GM23248 (cell line): ENCODE data around the gene TNFAIP1. TPM values are rescaled to one million over a fixed set of nuclear protein-coding genes. Genes with fewer than 3 reads are reported as not detected.
"Not testable (repeated sequence)": the region's sequence is repeated elsewhere in the genome, so short reads cannot be mapped to it uniquely, and the experiment has no call there.

Experiments
- DNase-seq: peaks from one replicate; pipeline ENCODE4 v3.0.0-alpha.2; 2015
- H2AFZ ChIP-seq: fragments of 200-600 bp; sonication (generic); 2 replicates; pipeline ENCODE4 v1.6.1; 2016; ENCODE audit warnings: antibody characterized with exemption
- H3F3A ChIP-seq: fragments of 200-600 bp; sonication (generic); 2 replicates; pipeline ENCODE4 v1.6.1; 2016; ENCODE audit warnings: mild to moderate bottlenecking, antibody characterized with exemption, mixed run types; ENCODE audit not compliant: insufficient read depth
- H3K27ac ChIP-seq: fragments of 200-600 bp; sonication (generic); 2 replicates; pipeline ENCODE4 v1.5.1; 2016; ENCODE audit warnings: mild to moderate bottlenecking
- H3K27me3 ChIP-seq: fragments of 200-600 bp; sonication (generic); replicated peaks from 2 replicates; pipeline ENCODE4 v1.6.1; 2016; ENCODE audit warnings: mild to moderate bottlenecking; ENCODE audit not compliant: insufficient read depth
- H3K36me3 ChIP-seq: fragments of 200-600 bp; sonication (generic); 2 replicates; pipeline ENCODE4 v1.6.1; 2016; ENCODE audit warnings: low read depth, mild to moderate bottlenecking
- H3K4me1 ChIP-seq: fragments of 200-600 bp; sonication (generic); 2 replicates; pipeline ENCODE4 v1.6.1; 2016; ENCODE audit warnings: mild to moderate bottlenecking; ENCODE audit not compliant: insufficient read depth
- H3K4me2 ChIP-seq: fragments of 200-600 bp; sonication (generic); one replicate; pipeline ENCODE4 v1.6.1; 2016; ENCODE audit warnings: mild to moderate bottlenecking; ENCODE audit not compliant: unreplicated experiment
- H3K4me3 ChIP-seq: fragments of 200-600 bp; sonication (generic); 2 replicates; pipeline ENCODE4 v1.5.1; 2016; ENCODE audit warnings: mild to moderate bottlenecking
- H3K79me2 ChIP-seq: fragments of 200-600 bp; sonication (generic); 2 replicates; pipeline ENCODE4 v1.6.1; 2016; ENCODE audit warnings: mild to moderate bottlenecking; ENCODE audit not compliant: insufficient read depth
- H3K9ac ChIP-seq: fragments of 200-600 bp; sonication (generic); 2 replicates; pipeline ENCODE4 v1.6.1; 2016; ENCODE audit warnings: mild to moderate bottlenecking
- H3K9me2 ChIP-seq: fragments of 200-600 bp; sonication (generic); 2 replicates; pipeline ENCODE4 v1.6.1; 2016; ENCODE audit warnings: mixed run types, mild to moderate bottlenecking, moderate library complexity; ENCODE audit not compliant: insufficient read depth
- H3K9me3 ChIP-seq: fragments of 200-600 bp; sonication (generic); one replicate; pipeline ENCODE4 v1.6.1; 2017; ENCODE audit warnings: low read depth
- H4K20me1 ChIP-seq: fragments of 200-600 bp; sonication (generic); 2 replicates; pipeline ENCODE4 v1.6.0; 2016; ENCODE audit not compliant: insufficient read depth
- EZH2 ChIP-seq: fragments of 200-600 bp; sonication (generic); IDR thresholded peaks from 2 replicates; pipeline ENCODE4 v1.6.1; 2018; ENCODE audit warnings: antibody characterized with exemption, mild to moderate bottlenecking; ENCODE audit not compliant: insufficient read depth, poor library complexity, severe bottlenecking
- EZH2phosphoT487 ChIP-seq: fragments of 200-600 bp; sonication (generic); IDR thresholded peaks from 2 replicates; pipeline ENCODE4 v1.6.1; 2018; ENCODE audit warnings: antibody characterized with exemption, moderate library complexity, mild to moderate bottlenecking, low read depth; ENCODE audit not compliant: insufficient read depth
- WGBS, 2 experiments: methylation state at CpG; one replicate each; pipeline ENCODE4 v1.1.6; 2015 to 2017; ENCODE audit warnings: low lambda C conversion rate in 2 of 2, low coverage in 1 of 2; ENCODE audit errors: missing lambda C conversion rate in 2 of 2; 5-methylcytosine and 5-hydroxymethylcytosine counted together
- in situ Hi-C: fragments of 300-500 bp; cut with MboI; formaldehyde crosslinking; loops from 2 replicates; pipeline ENCODE4 v1.15.0; 2020
- polyA plus RNA-seq: library from polyadenylated mRNA; unstranded; fragments of >200 nt; fragmentation: Nextera tagmentation; extraction: Ambion mirVana; gene quantifications from 2 replicates; pipeline ENCODE4 v1.2.1, GENCODE V29; 2016
- total RNA-seq: library from RNA; depleted of rRNA; stranded (reverse); fragments of >200 nt; shearing (Covaris generic); gene quantifications from 2 replicates; pipeline ENCODE4 v1.2.3, GENCODE V29; 2014

Gene TNFAIP1
- total and polyA plus RNA-seq, 2 experiments from 2014 or later, result 47.7 to 53.7 TPM

DNA sequence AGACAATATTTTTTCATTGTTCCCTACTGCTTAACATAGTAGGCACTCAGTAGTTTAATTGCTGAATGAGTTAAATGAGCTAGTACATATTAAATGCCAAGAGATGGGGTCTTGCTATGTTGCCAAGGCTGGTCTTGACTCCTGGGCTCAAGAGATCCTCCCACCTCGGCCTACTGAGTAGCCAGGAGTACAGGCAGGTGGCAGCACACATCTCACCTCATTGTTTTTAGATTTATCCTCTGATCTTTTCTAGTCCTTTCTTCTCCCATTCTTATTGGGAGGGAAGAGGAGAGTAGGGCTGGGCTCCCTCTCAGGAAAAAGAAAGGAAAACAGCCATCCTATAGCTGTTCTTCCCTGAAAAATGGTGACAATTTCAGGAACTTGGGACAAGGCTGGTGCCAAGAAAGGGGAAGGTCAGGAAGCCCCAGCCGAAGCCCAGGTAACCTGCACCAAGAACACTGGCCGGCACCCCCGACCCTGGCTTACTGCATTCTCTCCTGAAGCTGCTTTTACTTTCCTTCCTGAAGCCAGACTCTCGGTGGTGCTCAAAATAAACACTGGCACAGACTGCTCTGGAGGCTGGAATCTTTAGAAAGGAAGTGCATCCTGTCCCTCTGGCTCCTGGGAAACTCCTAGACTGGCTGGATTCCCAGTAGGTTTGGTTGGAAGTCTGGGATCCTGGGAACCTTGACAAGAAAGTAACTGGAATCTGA is 2.7 kb downstream of the TNFAIP1 start:
- TF ChIP-seq EZH2 (no peak), EZH2phosphoT487 (no peak)
- Histone ChIP-seq H3K9me2 (no peaks in the 10 kb centered on the region), H2AFZ (no peak overlapping the region), H3K4me1 (peaks cover 34% of the 10 kb centered on the region), H3K36me3 (peaks cover 26% of the 10 kb centered on the region), H3K79me2 (peaks cover 77% of the 10 kb centered on the region), H3K9me3 (no peaks in the 10 kb centered on the region), H3K27me3 (no peaks in the 10 kb centered on the region), H3F3A (peaks cover 21% of the 10 kb centered on the region), H4K20me1 (no peaks in the 10 kb centered on the region; the same call in 1 of the 2 replicates), H3K27ac (peak overlapping the region; percentile 15; the same call in 1 of the 2 replicates), H3K9ac (no peak overlapping the region), H3K4me3 (no peak overlapping the region), H3K4me2 (no peak overlapping the region)
- DNase-seq, result peak; percentile 31
- in situ Hi-C loops, result no loop called here
- 76 to 84% methylated on average over 5 of the region's 5 CpGs for WGBS, 2 experiments

- H3K9me3 ChIP-seq, in situ Hi-C loops, H3K9ac ChIP-seq, H4K20me1 ChIP-seq, H3K4me3 ChIP-seq, H3K4me2 ChIP-seq, H2AFZ ChIP-seq, DNase-seq, H3K27me3 ChIP-seq, H3K9me2 ChIP-seq: not testable (repeated sequence)
- 85 to 96% methylated on average over 8 of the region's 8 CpGs for WGBS, 2 experiments
- H3K36me3 ChIP-seq, result peaks cover 26% of the 10 kb centered on the region
- peaks cover 21% of the 10 kb centered on the region for H3F3A ChIP-seq
- H3K4me1 ChIP-seq, result peaks cover 29% of the 10 kb centered on the region
- peak overlapping the region; percentile 15; the same call in 1 of the 2 replicates for H3K27ac ChIP-seq
- peaks cover 71% of the 10 kb centered on the region for H3K79me2 ChIP-seq
These were observed 3.2 kb downstream of the TNFAIP1 start for GRCh38 chr17:28338769-28339212.

GRCh38 chr17:28339431-28339830 is 3.9 kb downstream of the TNFAIP1 start:
- Histone ChIP-seq H3K36me3 (peaks cover 26% of the 10 kb centered on the region), H3K27ac (no peak overlapping the region), H3K4me3 (no peak overlapping the region), H3K4me1 (peaks cover 22% of the 10 kb centered on the region), H3K79me2 (peaks cover 64% of the 10 kb centered on the region), H3K9ac (no peak overlapping the region), H3K9me2 (no peaks in the 10 kb centered on the region), H3K27me3 (no peaks in the 10 kb centered on the region), H3K4me2 (no peak overlapping the region), H3F3A (peaks cover 16% of the 10 kb centered on the region), H4K20me1 (no peaks in the 10 kb centered on the region; the same call in 1 of the 2 replicates), H2AFZ (no peak overlapping the region), H3K9me3 (no peaks in the 10 kb centered on the region)
- in situ Hi-C loops, result no loop called here
- 91 to 93% methylated on average over 15 of the region's 15 CpGs for WGBS, 2 experiments
- DNase-seq, result no peak
- TF ChIP-seq EZH2 (no peak), EZH2phosphoT487 (no peak)

DNA sequence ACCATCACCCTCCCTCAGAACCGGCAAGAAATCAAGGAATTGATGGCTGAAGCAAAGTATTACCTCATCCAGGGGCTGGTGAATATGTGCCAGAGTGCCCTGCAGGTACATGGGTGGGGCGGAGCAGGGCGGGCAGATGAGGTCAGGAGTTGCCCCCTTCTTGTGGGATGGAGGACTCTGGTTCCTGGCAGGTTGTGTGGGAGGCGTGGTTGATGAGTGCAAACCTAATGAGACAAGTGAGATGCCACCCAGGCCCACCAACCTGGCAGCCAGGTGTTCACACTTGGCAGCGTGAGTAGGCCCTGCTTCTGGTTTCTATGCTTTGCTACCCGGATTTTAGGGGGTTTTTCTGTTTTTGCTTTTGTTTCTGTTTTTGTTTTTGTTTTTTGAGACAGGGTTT is 4.8 kb downstream of the TNFAIP1 start:
- no peak overlapping the region for H3K4me3 ChIP-seq
- no peak for TF ChIP-seq EZH2phosphoT487
- TF ChIP-seq EZH2, result no peak
- DNase-seq, result no peak
- 83 to 84% methylated on average over 4 to 6 of the region's 6 CpGs for WGBS, 2 experiments
- peaks cover 57% of the 10 kb centered on the region for H3K79me2 ChIP-seq
- no peaks in the 10 kb centered on the region for H3K27me3 ChIP-seq
- no peaks in the 10 kb centered on the region for H3K9me3 ChIP-seq
- peaks cover 19% of the 10 kb centered on the region; the same call in 1 of the 2 replicates for H3F3A ChIP-seq
- H3K4me1 ChIP-seq, result peaks cover 21% of the 10 kb centered on the region
- H4K20me1 ChIP-seq, result no peaks in the 10 kb centered on the region; the same call in 1 of the 2 replicates
- in situ Hi-C loops, result no loop called here
- H3K9ac ChIP-seq, result no peak overlapping the region
- no peak overlapping the region for H2AFZ ChIP-seq
- H3K9me2 ChIP-seq, result no peaks in the 10 kb centered on the region
- H3K4me2 ChIP-seq, result no peak overlapping the region
- H3K36me3 ChIP-seq, result peaks cover 31% of the 10 kb centered on the region
- no peak overlapping the region for H3K27ac ChIP-seq
